ENCODE data around the gene PDE4DIP.
"Not testable (repeated sequence)": the region's sequence is repeated elsewhere in the genome, so short reads cannot be mapped to it uniquely, and the experiment has no call there.

The PDE4DIP gene

GRCh38 chr1:148868924-148869633 lies 24.9 kb downstream of the PDE4DIP start:
- not testable (repeated sequence) for FAIRE-seq; DNase-seq (ENCODE audit: insufficient read length, low spot score)

DNA sequence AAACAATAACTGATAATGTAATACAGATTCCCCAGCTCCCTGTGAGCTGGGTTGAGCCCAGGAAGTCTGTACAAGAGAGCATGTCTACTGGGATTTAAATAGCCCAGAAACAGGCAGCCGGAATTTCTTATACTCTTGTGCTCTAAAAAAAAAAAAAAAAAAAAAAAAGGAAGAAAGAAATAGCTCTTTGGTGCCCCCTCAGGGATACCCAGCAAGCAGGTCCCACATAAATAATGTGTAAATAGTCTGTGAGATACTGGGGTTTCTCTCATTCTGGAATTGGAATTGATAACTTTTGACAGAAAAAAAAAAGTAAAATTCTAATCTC lies 25.4 kb downstream of the PDE4DIP start:
- not testable (repeated sequence) for DNase-seq (ENCODE audit: insufficient read length, low spot score); FAIRE-seq

- DNase-seq (ENCODE audit: insufficient read length, low spot score); FAIRE-seq: not testable (repeated sequence)
Measured at GRCh38 chr1:148874408-148875388, 30.5 kb downstream of the PDE4DIP start.

GRCh38 chr1:148879812-148880416 lies 35.7 kb downstream of the PDE4DIP start:
- FAIRE-seq; DNase-seq (ENCODE audit: insufficient read length, low spot score): not testable (repeated sequence)

DNA sequence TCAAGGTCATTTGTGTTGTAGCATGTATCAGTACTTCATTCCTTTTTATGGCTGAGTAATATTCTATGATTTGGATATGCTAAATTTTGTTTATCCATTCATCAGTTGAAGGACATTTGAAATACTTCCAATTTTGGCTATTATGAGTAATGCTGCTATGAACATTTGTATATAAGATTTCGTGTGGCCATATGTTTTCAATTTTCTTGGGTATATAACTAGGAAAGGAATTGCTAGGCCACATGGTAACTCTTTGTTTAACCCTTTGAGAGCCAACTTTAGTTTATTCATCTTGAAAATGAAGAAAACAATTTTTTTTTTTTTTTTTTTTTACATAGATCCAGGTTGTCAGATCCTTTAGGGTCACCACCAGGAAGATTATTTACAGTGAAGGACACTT lies 37.0 kb downstream of the PDE4DIP start:
- FAIRE-seq; DNase-seq (ENCODE audit: insufficient read length, low spot score): not testable (repeated sequence)

DNA sequence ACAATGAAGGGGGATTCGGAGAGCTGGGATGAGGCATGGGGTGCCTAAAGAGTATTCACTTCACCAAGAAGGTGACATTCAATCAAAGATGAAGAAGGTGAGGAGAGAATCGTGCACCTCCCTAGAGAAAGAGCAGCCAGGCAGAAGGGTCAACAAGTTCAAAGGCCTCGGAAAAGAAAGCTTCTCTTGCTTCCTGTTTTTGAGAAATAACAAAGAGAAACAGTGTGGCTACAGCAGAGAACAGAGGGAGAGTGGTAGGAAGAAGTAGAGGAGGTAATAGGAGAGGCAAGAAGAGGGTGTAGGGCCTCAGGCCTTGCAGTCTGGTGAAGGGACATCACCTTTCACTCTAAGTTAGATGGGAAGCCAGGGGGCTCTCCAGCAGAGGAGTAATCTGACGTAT lies 41.0 kb downstream of the PDE4DIP start:
- FAIRE-seq; DNase-seq (ENCODE audit: insufficient read length, low spot score): not testable (repeated sequence)

DNA sequence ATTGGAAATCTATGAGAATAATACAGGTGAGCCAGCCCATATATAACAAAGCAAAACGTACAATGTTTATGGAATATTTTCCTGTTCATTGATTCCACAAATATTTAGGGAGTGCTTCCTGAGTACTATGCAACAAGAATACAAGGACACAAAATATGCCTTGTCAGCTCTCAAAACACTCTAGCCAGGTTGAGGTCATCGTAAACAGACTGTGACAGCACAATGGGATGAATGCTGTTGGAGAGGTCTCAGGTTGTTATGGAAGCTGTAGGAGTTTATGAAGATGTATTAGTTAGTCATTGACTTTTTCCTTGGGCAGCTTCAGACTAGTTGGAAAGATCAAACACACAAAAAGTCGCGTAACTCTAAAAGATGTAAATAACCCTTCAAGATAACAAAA lies 42.1 kb downstream of the PDE4DIP start:
- not testable (repeated sequence) for DNase-seq (ENCODE audit: insufficient read length, low spot score); FAIRE-seq

GRCh38 chr1:148888597-148888996 lies 44.4 kb downstream of the PDE4DIP start:
- not testable (repeated sequence) for DNase-seq (ENCODE audit: insufficient read length, low spot score); FAIRE-seq

DNA sequence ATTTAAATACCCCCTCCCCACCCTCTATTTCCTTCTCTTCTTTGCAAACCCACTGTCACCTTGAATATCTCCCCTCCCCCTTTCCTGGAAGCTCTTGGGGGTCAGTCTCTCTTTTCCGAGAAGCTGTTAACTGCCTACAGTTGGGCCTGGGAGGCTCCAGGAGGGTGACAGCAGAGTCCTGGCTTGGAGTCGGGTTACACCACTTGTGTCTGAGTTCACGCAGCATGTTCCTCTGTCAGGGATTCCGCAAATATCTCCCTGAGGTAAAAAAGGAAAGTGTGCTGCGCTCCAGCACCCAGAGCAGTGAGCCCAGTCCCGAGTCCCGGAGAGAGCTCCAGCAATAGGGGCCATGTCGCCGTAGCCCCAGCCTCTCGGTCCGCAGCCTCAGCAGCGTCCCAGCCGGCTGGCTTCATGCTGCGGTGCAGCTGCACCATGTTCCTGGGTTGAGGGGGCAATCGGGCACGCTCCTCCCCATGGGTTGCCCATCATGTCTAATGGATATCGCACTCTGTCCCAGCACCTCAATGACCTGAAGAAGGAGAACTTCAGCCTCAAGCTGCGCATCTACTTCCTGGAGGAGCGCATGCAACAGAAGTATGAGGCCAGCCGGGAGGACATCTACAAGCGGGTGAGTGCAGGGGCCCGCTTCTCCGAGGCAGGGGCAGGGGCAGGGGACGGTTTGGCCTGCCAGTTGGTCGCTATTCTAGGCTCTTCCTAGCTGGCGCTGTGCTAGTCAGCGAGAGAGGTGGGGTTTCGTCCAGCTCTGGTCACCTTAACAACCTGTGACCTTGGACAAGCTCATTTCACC lies 45.2 kb downstream of the PDE4DIP start:
- not testable (repeated sequence) for FAIRE-seq; DNase-seq (ENCODE audit: insufficient read length, low spot score)

DNA sequence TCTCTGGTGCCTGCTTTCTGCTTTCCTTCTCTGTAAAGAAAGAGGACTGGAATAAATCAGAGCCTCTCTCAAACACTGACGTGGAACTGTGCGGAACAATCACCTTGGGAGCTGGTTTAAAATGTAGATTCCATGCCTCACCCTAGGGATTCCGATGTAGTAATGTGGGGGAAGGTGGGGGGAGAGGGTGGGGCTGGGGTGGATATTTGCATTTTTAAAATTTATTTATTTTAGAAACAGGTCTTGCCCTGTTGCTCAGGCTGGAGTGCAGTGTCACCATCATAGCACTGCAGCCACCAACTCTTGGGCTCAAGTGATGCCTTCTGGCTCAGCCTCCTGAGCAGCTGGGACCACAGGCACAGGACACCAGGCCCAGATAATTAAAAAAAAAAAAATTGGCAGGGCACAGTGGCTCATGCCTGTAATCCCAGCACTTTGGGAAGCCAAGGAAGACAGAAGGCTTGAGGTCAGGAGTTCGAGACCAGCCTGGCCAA lies 45.9 kb downstream of the PDE4DIP start:
- FAIRE-seq; DNase-seq (ENCODE audit: insufficient read length, low spot score): not testable (repeated sequence)

DNA sequence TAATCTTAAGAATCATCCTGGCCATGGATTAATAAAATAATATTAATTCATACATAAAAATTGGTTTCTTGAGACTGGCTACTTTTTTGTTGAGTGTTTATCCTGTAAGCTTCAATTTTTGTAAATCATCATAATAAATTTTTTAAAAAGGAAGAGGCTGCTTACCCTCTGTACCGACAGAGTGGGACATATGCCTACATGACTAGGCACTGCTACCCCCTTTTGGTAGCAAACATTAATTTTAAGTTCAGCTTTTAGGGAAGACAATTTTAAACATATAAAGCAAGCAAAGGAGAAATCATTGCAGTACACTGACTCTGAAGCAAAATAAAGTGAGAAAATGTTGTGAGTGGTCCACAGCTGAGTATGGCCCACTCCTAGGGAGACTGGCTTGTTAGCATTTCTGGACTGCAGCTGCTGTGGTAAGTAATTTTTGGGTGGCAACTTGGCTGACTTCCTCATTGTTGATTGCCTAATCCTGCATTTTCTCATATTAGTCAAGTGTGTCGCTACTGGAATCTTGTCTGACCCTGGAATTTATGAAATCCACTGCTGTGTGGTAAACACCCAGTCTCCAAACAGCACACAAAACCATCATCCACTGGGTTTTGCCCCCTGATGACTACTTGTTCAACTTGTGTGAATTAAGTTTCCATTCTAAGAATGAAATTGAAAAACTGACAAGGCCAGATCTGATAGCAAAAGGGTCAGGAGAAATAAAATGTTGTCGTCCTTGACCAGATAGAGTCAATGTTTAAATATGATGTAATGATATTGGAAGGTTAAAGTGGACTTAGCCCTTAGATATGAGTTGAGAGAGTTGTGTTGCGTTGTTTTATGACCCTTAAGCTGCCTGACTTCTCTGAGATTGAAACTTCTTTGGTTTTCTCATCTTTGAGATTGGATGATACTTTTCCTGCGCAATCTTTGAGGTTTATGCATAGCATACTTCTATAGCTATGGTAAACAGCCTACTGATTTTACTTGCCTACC lies 50.4 kb downstream of the PDE4DIP start:
- not testable (repeated sequence) for DNase-seq (ENCODE audit: insufficient read length, low spot score); FAIRE-seq

DNA sequence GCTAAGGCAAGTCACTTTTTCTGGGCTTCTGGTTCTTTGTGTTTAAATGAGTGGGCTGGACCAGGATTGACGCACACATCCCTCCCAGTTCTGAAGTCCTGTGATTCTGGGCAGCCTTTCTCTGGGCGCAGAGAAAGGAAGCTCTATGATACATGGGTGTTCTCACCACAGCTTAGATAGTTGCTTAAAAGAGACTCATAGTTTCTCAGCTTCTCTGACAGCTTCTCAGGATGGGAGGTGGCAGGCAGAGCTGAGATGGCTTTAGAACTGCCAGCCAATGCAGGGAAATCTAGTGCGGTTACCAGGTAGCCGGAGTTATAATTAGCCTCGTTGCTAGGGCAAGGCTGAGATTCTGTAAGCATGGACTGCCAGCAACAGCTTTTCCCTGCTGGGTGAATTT lies 55.8 kb downstream of the PDE4DIP start:
- DNase-seq (ENCODE audit: insufficient read length, low spot score); FAIRE-seq: not testable (repeated sequence)

GRCh38 chr1:148900691-148901090 lies 56.5 kb downstream of the PDE4DIP start:
- not testable (repeated sequence) for DNase-seq (ENCODE audit: insufficient read length, low spot score); FAIRE-seq

- not testable (repeated sequence) for FAIRE-seq; DNase-seq (ENCODE audit: insufficient read length, low spot score)
Measured at GRCh38 chr1:148901150-148901952, 57.1 kb downstream of the PDE4DIP start.

GRCh38 chr1:148901953-148902341 lies 57.7 kb downstream of the PDE4DIP start:
- FAIRE-seq; DNase-seq (ENCODE audit: insufficient read length, low spot score): not testable (repeated sequence)

DNA sequence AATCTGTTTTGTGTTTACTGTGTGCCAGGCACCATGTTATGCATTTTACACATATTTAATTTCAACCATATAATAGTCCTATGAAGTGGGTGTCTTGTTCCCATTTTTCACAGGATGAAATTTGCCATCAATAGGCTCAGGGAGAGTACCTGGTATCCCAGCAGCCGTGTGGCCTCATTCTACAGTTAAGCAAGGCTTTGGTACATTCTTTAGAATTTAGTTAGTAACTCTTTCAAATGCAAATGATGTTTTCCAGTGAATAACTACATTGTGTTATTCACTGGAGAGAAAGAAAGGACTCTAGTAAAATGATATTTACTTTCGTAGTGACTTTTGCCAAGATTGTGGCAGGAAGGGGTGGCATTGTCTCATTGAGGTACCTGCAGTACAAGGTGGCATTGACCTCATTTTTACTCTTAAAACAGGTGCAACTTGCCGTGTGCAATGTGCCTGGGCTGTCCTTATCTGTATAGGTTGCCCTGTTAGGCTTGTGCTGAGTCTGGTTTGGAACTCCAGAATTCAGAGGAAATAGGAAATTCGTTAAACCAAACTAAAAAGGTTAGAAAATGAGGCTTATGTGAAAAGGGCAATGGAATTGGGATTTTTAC lies 65.1 kb downstream of the PDE4DIP start:
- FAIRE-seq; DNase-seq (ENCODE audit: insufficient read length, low spot score): not testable (repeated sequence)

DNA sequence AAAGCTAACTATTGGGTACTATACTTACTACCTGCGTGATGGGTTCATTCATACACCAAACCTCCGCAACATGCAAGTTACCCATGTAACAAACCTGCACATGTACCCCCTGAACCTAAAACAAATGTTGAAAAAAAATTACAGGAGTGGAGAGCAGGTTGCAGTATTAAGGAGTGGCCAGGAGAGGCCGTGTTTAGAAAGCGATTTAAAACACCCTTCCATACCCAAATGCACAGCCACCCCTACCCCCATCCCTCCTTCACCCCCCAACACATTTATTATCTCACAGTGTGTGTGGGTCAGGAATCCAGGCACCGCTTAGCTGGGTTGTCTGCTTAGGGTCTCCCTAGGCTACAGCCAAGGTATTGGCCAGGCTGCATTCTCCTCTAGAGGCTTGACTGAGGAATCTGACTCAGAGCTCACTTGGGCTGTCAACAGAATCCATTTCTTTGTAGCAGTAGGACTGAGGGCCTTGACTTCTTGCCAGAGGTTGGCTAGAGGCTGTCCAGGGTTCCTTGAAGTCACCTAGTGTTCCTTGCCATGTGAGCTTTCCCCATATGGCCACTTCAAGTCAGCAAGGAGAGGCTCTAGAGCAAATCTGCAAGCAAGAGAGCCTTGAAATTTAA lies 67.2 kb downstream of the PDE4DIP start:
- not testable (repeated sequence) for FAIRE-seq; DNase-seq (ENCODE audit: insufficient read length, low spot score)

Measured in HTR-8/SVneo (cell line).